ENCODE measurements around the gene STAG3.
A peak's percentile ranks its signal among the peaks of the same experiment; 100 is the strongest.
"Not testable (repeated sequence)": the region's sequence is repeated elsewhere in the genome, so short reads cannot be mapped to it uniquely, and the experiment has no call there.

Gene STAG3

DNA sequence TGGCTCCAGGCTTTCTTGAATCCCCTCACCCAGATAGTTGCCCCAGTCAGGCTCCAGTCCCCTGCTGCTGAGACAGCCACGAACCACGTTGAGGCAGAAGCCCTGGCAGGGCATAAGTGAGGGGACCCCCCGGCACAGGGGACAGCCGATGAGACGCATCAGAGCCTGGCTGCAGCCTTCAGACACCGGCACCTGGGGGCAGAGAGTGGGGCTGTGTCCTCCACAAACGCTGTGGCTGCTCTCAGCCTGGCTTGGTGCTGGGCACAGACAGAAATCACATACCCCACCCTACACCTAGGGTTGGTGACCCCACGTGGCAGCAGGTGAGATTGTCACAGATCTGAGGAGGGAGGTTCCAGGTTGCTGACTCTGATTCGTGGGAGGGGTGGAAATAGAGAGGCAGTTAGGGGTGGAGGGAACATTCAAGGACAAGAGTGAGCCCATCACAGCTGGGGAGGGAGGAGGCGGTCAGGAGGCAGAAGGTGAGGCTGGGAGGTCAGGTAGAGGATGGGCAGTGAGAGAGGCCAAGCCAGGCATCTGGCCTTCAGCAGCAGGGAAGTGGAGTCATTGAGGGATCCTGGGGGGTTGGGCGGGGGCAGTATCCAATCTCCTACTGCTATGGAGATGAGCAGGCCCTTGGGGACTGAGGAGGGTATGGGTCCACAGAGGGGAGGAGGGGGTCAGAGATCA, 3.8 kb upstream of the STAG3 start:
- no peak for DNase-seq

DNA sequence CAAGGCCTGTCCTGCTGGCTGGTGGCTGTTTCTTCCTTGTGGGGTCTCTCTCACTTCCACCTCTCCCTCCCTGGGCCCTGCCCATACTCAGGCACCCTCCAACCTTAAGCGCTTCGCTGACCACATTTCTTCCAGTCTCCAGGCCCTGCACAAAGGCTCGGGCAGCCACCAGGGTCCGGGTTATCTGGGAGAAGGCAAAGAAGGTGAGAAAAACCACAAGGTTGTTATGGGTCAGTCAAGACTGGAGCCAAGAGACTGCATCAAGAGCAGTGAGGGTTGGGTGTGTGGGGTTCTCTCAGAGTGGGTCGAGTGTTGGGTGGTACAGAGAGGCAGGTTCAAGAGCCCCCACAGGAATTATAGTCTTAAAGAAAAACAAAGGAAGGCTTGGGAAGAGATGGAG, 3.1 kb upstream of the STAG3 start:
- no peak for DNase-seq

DNA sequence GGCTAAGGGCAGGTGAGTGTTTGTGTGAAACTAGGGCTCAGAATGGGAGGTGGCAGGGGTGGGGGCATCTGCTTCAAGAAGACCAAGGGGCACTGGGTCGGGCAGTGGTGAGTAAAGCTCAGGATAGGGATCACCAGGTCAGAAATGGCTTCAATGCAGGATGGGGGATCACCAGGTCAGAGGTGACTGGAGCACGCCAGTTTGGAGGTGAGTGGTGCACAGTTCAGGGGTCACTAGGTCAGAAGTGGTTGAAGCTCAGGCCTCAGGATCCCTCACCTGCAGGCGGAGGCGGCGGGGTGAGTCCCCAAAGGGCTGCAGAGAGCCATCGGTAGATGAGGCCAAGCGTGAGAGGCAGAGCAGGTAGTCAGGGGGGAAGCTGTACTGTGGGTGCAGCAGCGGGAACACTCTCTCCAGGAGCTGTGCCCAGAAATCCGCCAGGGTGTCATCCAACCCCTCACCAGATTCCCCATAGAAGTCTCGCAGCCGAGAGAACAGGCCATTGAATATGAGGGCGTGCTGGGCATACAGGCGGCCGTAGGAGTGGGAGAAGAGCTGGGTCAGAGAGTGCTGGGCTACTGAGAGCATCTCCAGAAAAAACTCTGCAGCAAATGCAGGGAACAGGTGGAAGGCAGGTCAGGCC, 2.3 kb upstream of the STAG3 start:
- no peak for DNase-seq

DNA sequence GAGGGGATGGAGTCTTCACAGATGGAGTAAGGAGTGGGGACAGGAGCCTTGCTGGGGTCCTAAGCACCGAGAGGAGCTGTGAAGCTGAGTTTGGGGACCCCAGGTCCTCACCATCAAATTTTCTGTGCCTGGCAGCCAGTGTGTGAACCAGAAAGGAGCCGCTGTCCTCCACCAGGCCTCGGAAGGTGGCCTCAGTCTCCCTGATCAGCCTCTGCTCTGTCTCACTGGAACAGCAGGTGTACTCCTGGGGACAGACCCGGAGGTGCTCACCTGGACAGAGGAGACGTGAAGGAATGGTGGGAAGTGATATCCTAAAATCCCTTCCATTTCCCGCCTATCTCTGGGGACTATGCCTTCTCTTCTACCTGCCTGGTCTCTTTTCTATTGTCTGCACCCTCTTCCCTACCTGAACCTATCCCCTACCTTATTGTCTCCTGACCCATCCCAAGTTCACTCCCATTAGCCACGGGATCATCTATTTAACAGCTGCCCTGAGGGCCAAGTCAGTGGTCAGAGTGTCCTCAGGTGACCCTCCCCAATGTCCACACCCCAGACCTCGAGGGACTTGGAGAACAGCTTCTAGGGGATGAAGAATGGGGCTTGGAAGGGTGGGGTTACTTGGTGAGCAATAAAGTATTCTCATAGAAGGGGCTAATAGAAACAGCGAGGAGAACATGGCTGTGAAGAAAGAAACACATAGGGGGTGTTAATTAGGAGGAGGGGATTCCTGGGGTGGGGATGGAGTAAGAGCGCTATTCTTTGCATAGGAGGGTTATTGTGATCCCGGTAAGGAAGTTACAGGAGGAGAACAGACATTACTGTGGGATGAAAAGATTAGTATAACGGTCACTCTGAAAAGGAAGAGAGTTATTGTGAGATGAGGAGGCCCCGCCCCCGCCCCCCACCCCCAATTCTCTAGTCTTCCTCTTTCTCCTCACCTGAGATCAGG, 1.3 kb upstream of the STAG3 start:
- no peak for DNase-seq

DNA sequence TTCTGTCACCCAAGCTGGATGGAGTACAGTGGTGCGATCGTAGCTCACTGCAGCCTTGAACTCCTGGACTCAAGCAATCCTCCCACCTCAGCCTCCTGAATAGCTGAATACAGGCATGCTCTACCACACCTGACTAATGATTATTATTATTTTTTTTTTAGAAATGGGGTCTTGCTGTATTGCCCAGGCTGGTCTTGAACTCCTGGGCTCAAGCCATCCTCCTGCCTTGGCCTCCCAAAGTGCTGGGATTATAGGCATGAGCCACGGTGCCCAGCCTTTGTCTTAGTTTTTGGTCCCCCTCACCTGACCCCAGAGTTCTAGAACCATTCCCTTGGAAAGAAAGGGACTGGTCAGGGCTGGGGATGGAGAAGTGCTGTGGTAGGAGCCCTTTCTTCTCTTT, 2.4 kb downstream of the STAG3 start:
- DNase-seq = not testable (repeated sequence)

DNA sequence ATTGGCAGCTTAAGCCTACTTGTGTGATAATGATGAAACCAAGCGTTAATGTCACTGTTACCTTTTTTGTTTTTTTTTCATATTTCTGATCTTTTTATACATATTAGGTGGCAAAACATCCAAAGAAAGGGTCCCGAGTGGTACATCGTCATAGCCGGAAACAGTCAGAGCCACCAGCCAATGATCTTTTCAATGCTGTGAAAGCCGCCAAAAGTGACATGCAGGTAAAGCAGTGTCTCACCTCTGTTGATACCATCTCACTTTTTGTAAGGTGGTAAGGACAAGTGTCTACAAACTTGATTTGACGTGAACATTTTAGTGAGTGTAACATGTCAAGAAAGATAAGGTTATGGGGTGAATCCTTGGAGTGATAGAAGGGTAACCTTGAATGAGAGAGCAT, 4.9 kb downstream of the STAG3 start:
- DNase-seq = not testable (repeated sequence)

DNA sequence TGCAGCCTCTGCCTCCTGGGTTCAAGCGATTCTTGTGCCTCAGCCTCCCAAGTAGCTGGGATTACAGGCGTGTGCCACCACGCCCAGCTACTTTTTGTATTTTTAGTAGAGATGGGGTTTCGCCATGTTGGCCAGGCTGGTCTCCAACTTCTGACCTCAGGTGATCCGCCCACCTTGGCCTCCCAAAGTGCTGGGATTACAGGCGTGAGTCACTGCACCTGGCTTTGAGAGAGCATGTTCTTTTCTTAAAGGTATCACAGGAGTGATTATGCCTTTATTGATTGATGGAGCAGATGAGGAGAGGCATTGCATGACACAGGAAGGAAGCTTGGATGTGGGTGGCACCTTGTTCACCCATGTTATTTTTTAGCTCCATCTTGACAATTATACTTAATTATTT, 5.4 kb downstream of the STAG3 start:
- DNase-seq = not testable (repeated sequence)

DNA sequence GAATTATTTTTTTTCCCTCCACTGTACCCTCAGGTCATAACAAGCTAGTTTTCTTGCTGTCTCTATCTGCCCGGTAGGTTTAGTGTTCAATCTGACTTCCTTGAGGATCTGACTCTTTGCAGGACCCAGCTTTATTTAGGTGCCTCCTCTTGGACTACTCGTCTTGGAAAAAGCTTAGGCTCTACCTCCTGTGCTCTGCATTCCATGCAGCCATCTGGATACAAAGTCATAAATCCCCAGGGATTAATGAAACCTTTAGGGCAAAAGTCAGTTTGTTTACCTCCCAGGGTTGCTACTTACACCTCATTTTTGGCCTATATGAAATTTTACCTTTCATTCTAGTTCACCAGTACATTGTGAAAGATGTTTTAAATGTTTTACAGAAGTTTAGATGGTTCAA, 8.0 kb downstream of the STAG3 start:
- no peak for DNase-seq

DNA sequence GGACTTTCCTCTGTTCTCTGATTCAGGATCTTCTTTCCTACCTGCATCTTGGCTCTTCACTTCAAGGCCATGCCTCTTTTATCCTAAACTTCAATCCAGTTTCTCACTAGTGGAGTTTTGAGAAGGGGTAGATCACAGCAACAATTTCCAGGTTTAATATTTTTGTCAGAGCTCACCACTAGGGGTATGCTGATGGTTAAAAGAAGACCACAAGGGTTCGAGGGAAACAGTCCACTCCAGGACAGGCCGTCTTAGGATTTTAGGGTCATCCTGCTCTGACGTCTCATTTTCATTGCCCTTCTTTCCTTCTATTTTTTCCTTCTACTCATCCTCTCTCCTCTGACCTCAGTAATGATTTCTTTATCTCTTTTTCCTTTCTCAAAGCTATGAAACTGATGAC, 11.3 kb downstream of the STAG3 start:
- DNase-seq = no peak

DNA sequence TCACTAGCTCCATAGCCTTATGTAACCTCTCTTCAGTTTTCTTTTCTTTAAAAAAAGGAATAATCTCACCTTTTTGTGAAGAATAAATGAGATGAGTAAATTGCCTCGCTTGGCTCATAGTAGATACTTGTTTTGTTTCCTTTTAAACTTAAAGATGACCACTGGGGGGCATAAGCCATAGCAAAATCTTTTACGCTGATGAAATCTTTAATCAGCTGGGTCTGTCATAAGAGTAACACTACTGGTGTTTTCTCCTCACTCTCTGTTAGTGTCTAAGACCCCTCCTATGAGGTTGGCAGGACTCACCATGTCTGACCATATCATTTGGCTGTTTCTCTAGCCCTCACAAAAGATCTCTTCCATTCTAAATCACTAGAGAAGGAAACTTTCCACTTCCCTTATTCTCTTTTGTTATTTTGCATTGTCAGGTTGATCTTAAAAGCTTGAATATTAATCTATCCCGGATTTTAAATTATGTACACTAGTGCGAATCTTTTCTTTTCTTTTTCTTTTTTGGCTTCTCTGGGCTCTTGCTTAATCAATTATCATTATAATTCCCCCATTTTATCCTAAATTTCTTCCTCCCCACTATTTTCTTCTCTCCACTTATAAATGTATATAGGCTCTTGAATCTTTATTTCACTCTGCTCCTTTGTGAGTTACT, 12.5 kb downstream of the STAG3 start:
- no peak for DNase-seq

DNA sequence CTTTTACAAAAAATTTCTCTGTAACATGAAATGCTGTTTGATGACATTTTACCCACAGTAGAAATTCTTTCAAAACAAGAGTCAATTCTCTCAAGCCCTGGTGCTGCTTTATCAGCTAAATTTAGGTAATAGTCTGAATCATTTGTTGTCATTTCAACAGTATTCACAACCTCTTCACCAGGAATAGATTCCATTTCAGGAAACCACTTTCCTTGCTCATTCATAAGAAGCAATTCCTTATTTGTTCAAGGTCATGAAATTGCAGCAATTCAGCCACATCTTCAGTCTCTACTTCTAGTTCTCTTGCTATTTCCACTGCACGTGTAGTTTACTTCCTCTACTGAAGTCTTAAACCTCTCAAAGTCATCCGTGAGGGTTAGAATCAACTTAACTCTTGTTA, 14.1 kb downstream of the STAG3 start:
- DNase-seq = peak; percentile 68

DNA sequence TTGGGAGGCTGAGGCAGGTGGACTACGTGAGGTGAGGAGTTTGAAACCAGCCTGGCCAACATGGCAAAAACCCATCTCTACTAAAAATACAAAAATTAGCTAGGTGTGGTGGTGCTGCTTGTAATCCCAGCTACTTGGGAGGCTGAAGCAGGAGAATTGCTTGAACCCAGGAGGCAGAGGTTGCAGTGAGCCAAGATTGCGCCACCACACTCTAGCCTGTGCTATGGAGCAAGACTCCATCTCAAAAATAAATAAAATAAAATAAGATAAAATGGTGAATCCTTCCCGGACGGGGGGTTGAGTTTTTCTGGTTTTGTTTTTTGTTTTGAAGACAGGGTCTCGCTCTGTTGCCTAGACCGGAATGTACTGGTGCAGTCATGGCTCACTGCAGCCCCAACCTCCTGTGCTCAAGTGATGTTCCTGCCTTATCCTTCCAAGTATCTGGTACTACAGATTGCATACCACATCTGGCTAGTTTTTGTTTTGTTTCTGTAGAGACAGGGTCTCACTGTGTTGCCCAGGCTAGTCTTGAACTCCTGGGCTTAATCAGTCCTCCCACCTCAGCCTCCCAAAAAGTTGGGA, 14.7 kb downstream of the STAG3 start:
- not testable (repeated sequence) for DNase-seq

DNA sequence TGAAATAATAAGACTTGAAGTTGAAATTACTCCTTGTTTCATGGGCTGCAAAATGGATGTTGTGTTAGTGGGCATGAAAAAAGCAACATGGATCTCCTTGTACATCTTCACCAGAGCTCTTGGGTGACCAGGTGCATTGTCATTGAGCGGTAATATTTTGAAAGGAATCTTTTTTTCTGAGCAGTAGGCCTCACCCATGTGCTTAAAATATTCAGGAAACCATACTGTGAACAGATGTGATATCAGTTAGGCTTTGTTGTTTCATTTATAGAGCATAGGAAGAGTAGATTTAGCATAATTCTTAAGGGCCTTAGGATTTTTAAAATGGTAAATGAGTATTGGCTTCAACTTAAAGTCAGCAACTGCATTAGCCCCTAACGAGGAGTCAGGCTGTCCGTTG, 15.3 kb downstream of the STAG3 start:
- no peak for DNase-seq

DNA sequence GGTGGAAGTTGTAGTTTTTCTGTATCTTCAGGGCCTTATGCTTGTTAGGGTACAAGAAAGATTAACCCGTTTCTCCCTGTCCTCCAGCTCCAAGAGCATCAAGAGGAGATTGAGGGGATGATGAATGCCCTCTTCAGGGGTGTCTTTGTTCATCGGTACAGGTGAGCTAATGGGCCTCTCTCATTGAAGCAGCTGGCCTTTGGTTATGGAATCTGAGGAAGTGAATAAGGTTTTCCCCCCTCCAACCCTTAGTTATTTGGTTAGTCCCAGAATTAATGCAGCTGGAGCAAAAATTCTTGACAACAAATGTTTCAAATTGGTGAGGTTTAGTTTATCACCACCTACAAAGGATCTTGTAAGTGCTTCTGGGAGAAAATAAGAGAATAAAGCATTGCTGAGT, 17.5 kb downstream of the STAG3 start:
- no peak for DNase-seq

DNA sequence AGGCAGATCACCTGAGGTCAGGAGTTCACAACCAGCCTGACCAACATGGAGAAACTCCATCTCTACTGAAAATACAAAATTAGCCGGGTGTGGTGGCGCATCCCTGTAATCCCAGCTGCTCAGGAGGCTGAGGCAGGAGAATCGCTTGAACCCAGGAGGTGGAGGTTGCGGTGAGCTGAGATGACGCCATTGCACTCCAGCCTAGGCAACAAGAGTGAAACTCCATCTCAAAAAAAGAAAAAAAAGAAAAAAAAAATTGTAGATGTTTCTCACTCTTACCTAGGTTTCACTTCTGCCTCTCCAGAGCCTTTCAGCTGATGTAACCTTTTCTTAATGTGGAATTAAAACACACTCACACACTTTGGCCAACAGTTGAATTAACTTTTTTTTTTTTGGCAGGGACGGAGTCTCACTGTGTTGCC, 18.2 kb downstream of the STAG3 start:
- not testable (repeated sequence) for DNase-seq

DNA sequence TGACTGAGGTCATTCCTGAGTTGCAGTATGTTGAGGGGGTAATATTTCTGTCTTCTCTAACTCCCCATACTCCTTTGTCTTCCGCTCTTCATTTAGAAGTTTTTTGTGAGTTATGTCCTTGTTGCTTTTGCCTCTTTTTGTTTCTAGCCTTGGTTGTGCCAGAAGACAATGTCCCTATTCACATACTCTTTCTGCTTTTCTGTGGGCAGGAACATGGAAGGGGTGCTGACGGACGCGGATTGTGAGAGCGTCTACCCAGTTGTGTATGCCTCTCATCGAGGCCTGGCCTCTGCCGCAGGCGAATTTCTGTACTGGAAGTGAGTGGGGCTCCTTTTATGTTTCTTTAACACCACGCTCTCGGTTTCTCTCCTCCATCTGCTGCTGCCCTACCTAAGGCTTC, 20.5 kb downstream of the STAG3 start:
- no peak for DNase-seq

DNA sequence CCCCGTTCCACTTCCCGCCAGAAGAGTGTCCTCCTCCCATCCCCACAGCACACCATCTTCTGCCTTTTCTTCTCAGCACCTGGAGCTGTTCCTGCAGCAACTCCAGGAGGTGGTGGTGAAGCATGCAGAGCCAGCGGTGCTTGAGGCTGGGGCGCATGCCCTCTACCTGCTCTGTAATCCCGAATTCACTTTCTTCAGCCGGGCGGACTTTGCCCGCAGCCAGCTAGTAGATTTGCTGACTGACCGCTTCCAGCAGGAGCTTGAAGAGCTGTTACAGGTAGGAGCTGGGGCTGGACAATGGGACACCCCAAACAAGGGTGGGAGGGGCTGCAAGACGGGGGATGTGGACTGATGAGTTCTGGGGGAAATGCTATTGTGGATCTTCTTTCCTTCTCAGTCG, 23.0 kb downstream of the STAG3 start:
- no peak for DNase-seq

DNA sequence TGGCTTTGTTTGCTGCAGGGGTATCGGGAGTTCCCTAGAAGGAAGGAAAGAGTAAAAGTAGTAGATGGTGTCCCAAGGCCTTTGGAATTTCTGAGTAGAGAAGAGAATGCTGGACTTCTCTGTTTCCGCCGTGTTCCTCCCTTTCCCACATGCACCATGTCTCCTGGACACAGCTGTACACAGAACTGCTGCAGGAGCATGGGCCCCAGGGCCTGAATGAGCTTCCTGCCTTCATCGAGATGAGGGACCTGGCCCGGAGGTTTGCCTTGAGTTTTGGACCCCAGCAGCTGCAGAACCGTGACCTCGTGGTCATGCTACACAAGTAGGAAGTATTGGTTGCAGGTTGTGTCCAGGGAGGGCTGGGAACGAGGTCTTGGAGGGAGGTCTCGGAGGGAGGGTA, 26.7 kb downstream of the STAG3 start:
- DNase-seq = no peak

DNA sequence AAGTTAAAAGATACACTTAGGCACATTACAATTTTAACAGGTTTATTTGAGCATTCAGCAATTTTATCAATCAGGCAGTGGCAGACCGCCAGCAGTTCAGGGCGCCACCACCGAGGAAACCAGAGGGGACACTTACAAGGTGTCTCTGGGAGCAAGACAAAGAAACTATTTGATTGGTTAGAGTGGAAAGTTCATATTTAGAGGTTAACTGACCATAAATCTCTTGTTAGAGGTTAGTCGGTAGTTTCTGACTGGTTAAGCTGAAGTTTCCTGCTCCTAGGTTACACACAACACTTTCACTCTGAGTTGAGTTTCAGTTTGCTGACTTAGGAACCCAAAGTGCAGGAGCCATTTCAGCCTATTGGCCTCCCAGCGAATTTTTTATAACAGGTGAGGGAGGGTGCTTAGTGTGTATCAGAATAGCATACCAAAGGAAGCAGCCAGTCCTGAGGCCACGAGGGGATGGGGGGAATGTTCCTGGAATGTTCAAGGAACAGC, 31.2 kb downstream of the STAG3 start:
- DNase-seq = no peak

DNA sequence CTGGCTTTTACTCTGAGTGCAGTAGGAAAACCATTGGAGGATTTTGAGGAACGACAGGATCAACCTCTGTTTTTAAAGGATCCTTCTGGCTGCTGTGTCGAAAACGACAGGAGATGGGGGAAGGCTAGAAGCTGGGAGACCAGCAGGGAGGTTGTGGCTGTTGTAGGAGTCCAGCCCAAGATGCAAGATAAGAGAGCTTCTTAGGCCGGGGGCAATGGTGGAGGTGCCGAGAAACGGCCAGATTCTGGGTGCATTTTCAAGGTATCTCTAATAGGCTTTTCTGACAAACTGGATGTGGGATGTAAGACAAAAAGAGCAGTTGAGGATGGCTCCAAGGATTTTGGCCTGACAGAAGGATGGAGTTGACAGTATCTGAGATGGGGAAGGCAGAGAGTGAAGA, 31.8 kb downstream of the STAG3 start:
- no peak for DNase-seq

DNA sequence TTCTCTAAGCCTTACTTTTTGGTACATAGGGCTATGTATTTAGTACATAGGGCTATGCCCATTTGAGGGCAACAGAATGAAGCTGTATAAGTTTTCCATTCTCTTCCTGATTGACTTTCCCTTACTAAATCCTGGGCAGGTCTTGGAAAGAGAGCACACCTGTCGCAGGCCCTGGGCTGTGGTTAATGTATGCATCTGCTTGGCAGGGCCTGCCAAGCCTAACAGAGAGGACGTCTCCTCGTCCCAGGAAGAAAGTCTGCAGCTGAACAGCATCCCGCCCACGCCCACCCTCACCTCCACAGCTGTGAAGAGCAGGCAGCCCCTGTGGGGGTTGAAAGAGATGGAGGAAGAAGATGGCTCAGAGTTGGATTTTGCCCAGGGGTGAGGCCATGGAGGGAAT, 33.1 kb downstream of the STAG3 start:
- no peak for DNase-seq

DNA sequence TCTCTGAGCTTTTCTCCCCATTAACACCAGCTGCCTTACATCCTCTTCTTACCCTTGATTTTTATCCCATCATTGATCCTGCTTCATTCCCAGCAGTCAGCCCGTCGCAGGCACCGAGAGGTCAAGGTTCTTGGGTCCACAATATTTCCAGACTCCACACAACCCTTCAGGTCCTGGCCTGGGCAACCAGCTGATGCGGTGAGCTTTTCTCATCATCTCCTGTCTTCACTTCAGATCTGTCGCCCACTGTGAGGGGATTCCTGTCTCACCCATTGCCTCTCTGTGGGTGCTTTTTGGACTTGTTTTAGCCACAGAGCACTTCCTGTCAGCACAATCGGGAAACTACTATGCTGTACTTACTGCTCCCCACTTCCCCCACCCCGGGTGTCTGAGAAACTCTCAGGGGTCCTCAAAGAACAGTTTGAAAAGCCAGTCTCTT, 33.6 kb downstream of the STAG3 start:
- no peak for DNase-seq
